ENCODE data around the gene QRSL1. TPM values are rescaled to one million over a fixed set of nuclear protein-coding genes. Genes with fewer than 3 reads are reported as not detected.

Gene QRSL1
- total and polyA plus RNA-seq, 2 of the 4 experiments (the other 2 are of a cell fraction), result 6.1 to 10.9 TPM

- H3K9me1 ChIP-seq (ENCODE audit: insufficient read depth, low read length), result peaks cover 3% of the 10 kb centered on the region; the same call in 1 of the 2 replicates
- in situ Hi-C loops (cut with MboI; ENCODE audit: low sequenced_read_pairs), result no loop called here
- ATAC-seq (ENCODE audit: low read depth), result no peak
- no peak for DNase-seq
- no peak overlapping the region for H2BK20ac ChIP-seq (ENCODE audit: low read depth, low read length)
- CTCF ChIA-PET, result no interaction called here
- dilution Hi-C loops (cut with HindIII; ENCODE audit: low sequenced_read_pairs, unreplicated experiment), result no loop called here
- H2BK5ac ChIP-seq (ENCODE audit: low read depth, low read length, poor library complexity, severe bottlenecking), result no peak overlapping the region
- no peak overlapping the region for H3K27ac ChIP-seq (ENCODE audit: insufficient read depth, low read length)
- TF ChIP-seq RAD21 (IDR thresholded peaks at IDR 0.05; ENCODE audit: low read length), result no peak
- no peak for TF ChIP-seq CTCF (conservative IDR thresholded peaks at IDR 0.05; ENCODE audit: low read depth, low read length)
- no peak for TF ChIP-seq RCOR1 (IDR thresholded peaks at IDR 0.05; ENCODE audit: insufficient replicate concordance, low read length)
- TF ChIP-seq USF2 (IDR thresholded peaks at IDR 0.05; ENCODE audit: low read depth, low read length), result no peak
- no peak for TF ChIP-seq BHLHE40 (IDR thresholded peaks at IDR 0.05; ENCODE audit: low read depth, low read length)
- no peak for TF ChIP-seq SMC3 (IDR thresholded peaks at IDR 0.05; ENCODE audit: low read depth, low read length)
- TF ChIP-seq CHD1 (IDR thresholded peaks at IDR 0.05; ENCODE audit: low read depth, low read length), result no peak
- no peak for TF ChIP-seq CEBPB (IDR thresholded peaks at IDR 0.05; ENCODE audit: low read depth, low read length)
- TF ChIP-seq POLR2A (IDR thresholded peaks at IDR 0.05; ENCODE audit: low read depth, low read length), result no peak
- TF ChIP-seq FOS (IDR thresholded peaks at IDR 0.05; ENCODE audit: low read depth, low read length), result no peak
- TF ChIP-seq NFE2L2 (IDR thresholded peaks at IDR 0.05; ENCODE audit: low read depth, low read length), result no peak
- no peak for TF ChIP-seq RFX5 (IDR thresholded peaks at IDR 0.05; ENCODE audit: low read depth, low read length)
- TF ChIP-seq MXI1 (IDR thresholded peaks at IDR 0.05; ENCODE audit: borderline replicate concordance, low read depth, low read length), result no peak
- no peak for TF ChIP-seq MAFK (IDR thresholded peaks at IDR 0.05; ENCODE audit: low read depth, low read length)
- no peak for TF ChIP-seq MAZ (IDR thresholded peaks at IDR 0.05; ENCODE audit: borderline replicate concordance, low read depth, low read length)
- no peak for TF ChIP-seq ELK1 (IDR thresholded peaks at IDR 0.05; ENCODE audit: borderline replicate concordance, low read depth, low read length)
- POLR2A ChIA-PET (ENCODE audit: unreplicated experiment), result no interaction called here
- H3K14ac ChIP-seq (replicated peaks; ENCODE audit: low read depth, low read length), result no peak overlapping the region
- H2BK15ac ChIP-seq (ENCODE audit: low read depth, low read length), result no peak overlapping the region
- H2AK5ac ChIP-seq (ENCODE audit: low read depth, low read length), result no peak overlapping the region
- H3K4ac ChIP-seq (ENCODE audit: low read depth, low read length), result no peak overlapping the region
- no peak overlapping the region for H3K18ac ChIP-seq (ENCODE audit: low read depth, low read length)
- intact Hi-C loops (cut with micrococcal nuclease), result no loop called here
- no peaks in the 10 kb centered on the region for H3K27me3 ChIP-seq (ENCODE audit: control insufficient read depth, insufficient read depth, low read length)
- no peak overlapping the region for H4K8ac ChIP-seq (ENCODE audit: low read depth in 2 of 2, low read length in 2 of 2)
- H3K79me1 ChIP-seq (ENCODE audit: low read depth in 1 of 2, low read length in 2 of 2), result peaks cover 8 to 16% of the 10 kb centered on the region in 2 experiments; a peak in 3 of 4 replicates
- no peak overlapping the region for H3K56ac ChIP-seq (ENCODE audit: extremely low read depth, insufficient read depth, low read length)
- H4K5ac ChIP-seq (ENCODE audit: low read depth, low read length), result no peak overlapping the region
- no peaks in the 10 kb centered on the region for H3K9me3 ChIP-seq (ENCODE audit: control insufficient read depth, insufficient read depth, low read length)
- H3K4me2 ChIP-seq (ENCODE audit: low read depth, low read length), result no peak overlapping the region
- H3K36me3 ChIP-seq (ENCODE audit: control insufficient read depth, insufficient read depth, low read length), result peaks cover 5% of the 10 kb centered on the region; the same call in 1 of the 2 replicates
- no peak overlapping the region for H3K23ac ChIP-seq (ENCODE audit: low read depth, low read length)
- no CpG with 5 or more reads among the region's 4 CpGs for WGBS, 2 experiments (ENCODE audit: extremely low coverage in 2 of 2, insufficient read length in 1 of 2)
- no peak overlapping the region for H2AK9ac ChIP-seq (replicated peaks; ENCODE audit: low read depth, low read length, poor library complexity)
- no peak overlapping the region for H3K9ac ChIP-seq (ENCODE audit: low read depth, low read length)
- no peak overlapping the region for H4K91ac ChIP-seq (ENCODE audit: insufficient read depth, low read depth, low read length)
- H3K4me1 ChIP-seq (ENCODE audit: control insufficient read depth, insufficient read depth, low read length), result peaks cover 3% of the 10 kb centered on the region; the same call in 1 of the 2 replicates
- no peak overlapping the region for H2AFZ ChIP-seq (replicated peaks; ENCODE audit: low read length, poor library complexity)
- H3K4me3 ChIP-seq (ENCODE audit: insufficient read depth, low read depth, low read length), result no peak overlapping the region
- no peak overlapping the region for H2BK120ac ChIP-seq (ENCODE audit: low read depth, low read length)
- peaks cover 4% of the 10 kb centered on the region for H4K20me1 ChIP-seq (ENCODE audit: insufficient read depth, low read length)
- no TSS peak for BruUV-seq (replicated peaks)
Measured at GRCh38 chr6:106639812-106640211, 10.4 kb downstream of the QRSL1 start.

All from IMR-90 (cell line).